ENCODE data around the gene OR9Q1. TPM values are rescaled to one million over a fixed set of nuclear protein-coding genes. Genes with fewer than 3 reads are reported as not detected.

The OR9Q1 gene
- total and polyA plus RNA-seq, 2 of the 8 experiments (the other 6 are each of a cell fraction or from before 2014, with no cell fraction given) = not detected

GRCh38 chr11:57974848-57975601, 48.7 kb upstream of the OR9Q1 start:
- H2BK12ac ChIP-seq (ENCODE audit: low read depth, low read length) = no peak overlapping the region

More at GRCh38 chr11:57974848-57975601, 48.7 kb upstream of the OR9Q1 start:
- no peak overlapping the region for H3K4me2 ChIP-seq (ENCODE audit: insufficient read depth in 1 of 2, low read depth in 2 of 2, low read length in 2 of 2)
- no peak overlapping the region for H3K9ac ChIP-seq (replicated peaks in 1 of 4; ENCODE audit: extremely low read depth in 1 of 4, low read depth in 3 of 4, low read length in 3 of 4)
- no peak overlapping the region for H2BK120ac ChIP-seq (replicated peaks; ENCODE audit: low read depth, low read length)
- no peak for FAIRE-seq
- H4K20me1 ChIP-seq (replicated peaks in 1 of 2; ENCODE audit: control insufficient read depth in 1 of 2, insufficient read depth in 2 of 2, low read length in 2 of 2) = no peaks in the 10 kb centered on the region
- H2BK5ac ChIP-seq (ENCODE audit: low read depth, low read length) = no peak overlapping the region
- no peak overlapping the region for H2BK20ac ChIP-seq (ENCODE audit: low read length)
- H3K27ac ChIP-seq (ENCODE audit: low read depth, low read length) = no peak overlapping the region
- no peak overlapping the region for H2BK15ac ChIP-seq (ENCODE audit: low read length)
- no peaks in the 10 kb centered on the region for H3K79me2 ChIP-seq (ENCODE audit: control insufficient read depth in 1 of 2, insufficient read depth in 2 of 2, low read length in 2 of 2)
- no peak overlapping the region for H4K91ac ChIP-seq (replicated peaks; ENCODE audit: insufficient read length, low read length)
- H3K4me1 ChIP-seq (replicated peaks in 1 of 4; ENCODE audit: control insufficient read depth in 3 of 4, insufficient read depth in 4 of 4, low read length in 3 of 4) = peaks cover 0 to 2% (median 0%) of the 10 kb centered on the region in 4 experiments; a peak in 2 of 7 replicates
- no peak overlapping the region for H4K8ac ChIP-seq (ENCODE audit: extremely low read depth, insufficient read depth, low read length)
- no peaks in the 10 kb centered on the region for H3K9me3 ChIP-seq (ENCODE audit: insufficient read depth in 2 of 2, low read depth in 1 of 2, low read length in 1 of 2)
- POLR2A ChIA-PET (ENCODE audit: partially characterized antibody) = no interaction called here
- no peak overlapping the region for H2AK5ac ChIP-seq (ENCODE audit: low read depth, low read length)
- H2AFZ ChIP-seq (ENCODE audit: low read length) = no peak overlapping the region
- no peaks in the 10 kb centered on the region for H3K23me2 ChIP-seq (ENCODE audit: low read depth, low read length)
- no peak for TF ChIP-seq ATF3 (IDR thresholded peaks at IDR 0.05; ENCODE audit: insufficient read depth, low read depth, low read length)
- TF ChIP-seq ZNF274 (IDR thresholded peaks at IDR 0.05; ENCODE audit: borderline replicate concordance, extremely low read depth, low read length) = no peak
- no peak for TF ChIP-seq SP1 (IDR thresholded peaks at IDR 0.05; ENCODE audit: low read depth, low read length)
- TF ChIP-seq EZH2 (IDR thresholded peaks at IDR 0.05; ENCODE audit: low read depth, low read length, severe bottlenecking) = no peak
- no peak for TF ChIP-seq POU5F1 (IDR thresholded peaks at IDR 0.05; ENCODE audit: low read depth, low read length)
- no peak overlapping the region for H3K23ac ChIP-seq (ENCODE audit: insufficient read length)
- H3K27me3 ChIP-seq (replicated peaks in 1 of 4; ENCODE audit: control insufficient read depth in 3 of 4, extremely low read depth in 1 of 4, insufficient read depth in 3 of 4, low read length in 3 of 4) = no peaks in the 10 kb centered on the region
- no peak for DNase-seq (ENCODE audit: low read depth in 1 of 2, low spot score in 2 of 2)
- H3K18ac ChIP-seq (ENCODE audit: extremely low read depth, low read length) = no peak overlapping the region
- no peak overlapping the region for H4K5ac ChIP-seq (ENCODE audit: insufficient read length, low read depth, low read length)
- H3K56ac ChIP-seq (replicated peaks; ENCODE audit: insufficient read length, low read depth, low read length) = no peak overlapping the region
- 92% methylated on average over 15 of the region's 15 CpGs; no CpG with 5 or more reads in 1 of the 2 experiments for WGBS, 2 experiments (ENCODE audit: extremely low coverage in 1 of 2, insufficient coverage in 1 of 2, insufficient read length in 1 of 2, insufficient replicate concordance in 2 of 2, low coverage in 1 of 2, low lambda C conversion rate in 2 of 2, missing lambda C conversion rate in 1 of 2)
- H3K4me3 ChIP-seq (ENCODE audit: extremely low read depth in 1 of 4, insufficient read depth in 2 of 4, low read depth in 3 of 4, low read length in 4 of 4) = no peak overlapping the region
- H3K36me3 ChIP-seq (ENCODE audit: control insufficient read depth in 2 of 4, insufficient read depth in 4 of 4, low read length in 3 of 4) = no peaks in the 10 kb centered on the region
- H3K14ac ChIP-seq (ENCODE audit: insufficient read length) = no peak overlapping the region
- H3K79me1 ChIP-seq (ENCODE audit: low read depth, low read length) = no peaks in the 10 kb centered on the region
- CTCF ChIA-PET (ENCODE audit: partially characterized antibody) = no interaction called here
- H3K4ac ChIP-seq (replicated peaks; ENCODE audit: insufficient read length, low read depth, low read length) = no peak overlapping the region
